ENCODE data around the gene SMURF2. TPM values are rescaled to one million over a fixed set of nuclear protein-coding genes. Genes with fewer than 3 reads are reported as not detected.

The SMURF2 gene
- total RNA-seq, 1 experiment from 2014 or later, result 35.3 TPM

DNA sequence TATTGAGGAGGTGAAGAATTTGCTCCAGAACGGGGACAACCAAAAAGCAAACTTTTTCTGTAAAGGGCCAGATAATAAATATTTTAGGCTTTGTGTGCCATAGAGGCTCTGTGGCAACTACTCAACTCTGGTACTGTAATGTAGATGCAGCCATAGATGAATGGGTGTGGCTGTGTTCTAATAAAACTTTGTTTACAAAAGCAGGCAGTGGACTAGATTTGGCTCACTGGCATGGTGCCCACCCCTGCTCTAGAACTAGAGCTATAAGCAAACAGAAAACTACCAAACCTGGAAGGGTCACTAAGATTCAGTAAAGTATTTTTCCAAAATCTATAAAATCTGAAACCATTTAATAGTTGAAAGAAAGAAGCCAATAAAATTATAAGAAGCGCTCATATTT is 24.6 kb upstream of the SMURF2 start:
- Histone ChIP-seq H2BK120ac (ENCODE audit: low read depth, low read length, poor library complexity, severe bottlenecking) (no peak overlapping the region), H4K5ac (ENCODE audit: insufficient read length, low read depth, low read length) (no peak overlapping the region), H3K4me2 (ENCODE audit: insufficient read depth, insufficient read length, low read length) (no peak overlapping the region), H2BK15ac (ENCODE audit: low read depth, low read length) (no peak overlapping the region), H3K56ac (ENCODE audit: insufficient read length, low read depth, low read length) (no peak overlapping the region), H3K9ac (ENCODE audit: extremely low read depth, insufficient read length, low read length) (no peak overlapping the region), H3K79me1 (ENCODE audit: insufficient read depth, low read depth, low read length, poor library complexity, severe bottlenecking) (no peaks in the 10 kb centered on the region), H3K27ac (ENCODE audit: insufficient read length, low read depth, low read length) (no peak overlapping the region), H2AFZ (ENCODE audit: low read length) (no peak overlapping the region), H3T11ph (ENCODE audit: low read length) (no peak overlapping the region), H3K9me3 (ENCODE audit: control insufficient read depth, low read depth, low read length) (no peaks in the 10 kb centered on the region), H2AK5ac (ENCODE audit: insufficient read length, low read length) (no peak overlapping the region), H3K4me1 (ENCODE audit: insufficient read depth, low read length) (no peaks in the 10 kb centered on the region), H4K20me1 (ENCODE audit: control insufficient read depth, insufficient read depth, insufficient read length) (no peaks in the 10 kb centered on the region), H3K23me2 (ENCODE audit: insufficient read length, low read depth, low read length, poor library complexity, severe bottlenecking) (no peaks in the 10 kb centered on the region), H4K91ac (ENCODE audit: insufficient read length, low read depth, low read length) (no peak overlapping the region), H3K4ac (ENCODE audit: low read depth, low read length) (no peak overlapping the region), H4K8ac (replicated peaks; ENCODE audit: insufficient read length, low read depth, low read length) (no peak overlapping the region), H3K27me3 (ENCODE audit: insufficient read depth, low read length) (no peaks in the 10 kb centered on the region), H3K79me2 (ENCODE audit: insufficient read depth, low read length) (no peaks in the 10 kb centered on the region), H2BK12ac (ENCODE audit: insufficient read length, low read depth, low read length) (no peak overlapping the region), H2BK20ac (ENCODE audit: low read depth, low read length, poor library complexity, severe bottlenecking) (no peak overlapping the region), H3K14ac (ENCODE audit: insufficient read depth, low read length) (no peak overlapping the region), H3K18ac (ENCODE audit: insufficient read length, low read depth, low read length) (no peak overlapping the region), H3K23ac (ENCODE audit: insufficient read length, low read depth, low read length) (no peak overlapping the region), H2BK5ac (ENCODE audit: insufficient read length, low read length) (no peak overlapping the region)
- Mint-ChIP-seq H3K27ac (no peak overlapping the region), H3K27me3 (ENCODE audit: low read depth) (no peaks in the 10 kb centered on the region; the same call in 1 of the 2 replicates), H3K9me3 (no peaks in the 10 kb centered on the region), H3K4me3 (no peak overlapping the region), H3K36me3 (ENCODE audit: insufficient read depth in 1 of 3, low read depth in 3 of 3) (no peaks in the 10 kb centered on the region), H3K4me1 (peaks cover 3 to 9% of the 10 kb centered on the region in 2 experiments)
- no CpG with 5 or more reads among the region's 2 CpGs for WGBS (ENCODE audit: extremely low coverage, insufficient read length, low lambda C conversion rate)
- TF ChIP-seq, protein P1, sequence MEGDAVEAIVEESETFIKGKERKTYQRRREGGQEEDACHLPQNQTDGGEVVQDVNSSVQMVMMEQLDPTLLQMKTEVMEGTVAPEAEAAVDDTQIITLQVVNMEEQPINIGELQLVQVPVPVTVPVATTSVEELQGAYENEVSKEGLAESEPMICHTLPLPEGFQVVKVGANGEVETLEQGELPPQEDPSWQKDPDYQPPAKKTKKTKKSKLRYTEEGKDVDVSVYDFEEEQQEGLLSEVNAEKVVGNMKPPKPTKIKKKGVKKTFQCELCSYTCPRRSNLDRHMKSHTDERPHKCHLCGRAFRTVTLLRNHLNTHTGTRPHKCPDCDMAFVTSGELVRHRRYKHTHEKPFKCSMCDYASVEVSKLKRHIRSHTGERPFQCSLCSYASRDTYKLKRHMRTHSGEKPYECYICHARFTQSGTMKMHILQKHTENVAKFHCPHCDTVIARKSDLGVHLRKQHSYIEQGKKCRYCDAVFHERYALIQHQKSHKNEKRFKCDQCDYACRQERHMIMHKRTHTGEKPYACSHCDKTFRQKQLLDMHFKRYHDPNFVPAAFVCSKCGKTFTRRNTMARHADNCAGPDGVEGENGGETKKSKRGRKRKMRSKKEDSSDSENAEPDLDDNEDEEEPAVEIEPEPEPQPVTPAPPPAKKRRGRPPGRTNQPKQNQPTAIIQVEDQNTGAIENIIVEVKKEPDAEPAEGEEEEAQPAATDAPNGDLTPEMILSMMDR (conservative IDR thresholded peaks at IDR 0.05), result no peak
- no peak for DNase-seq
